COLO829 (cell line): ENCODE results near the gene COP1.
"Not testable (repeated sequence)": the region's sequence is repeated elsewhere in the genome, so short reads cannot be mapped to it uniquely, and the experiment has no call there.

Experiments used
- DNase-seq: peaks from one replicate; pipeline ENCODE4 v3.0.0; 2012; ENCODE audit warnings: low spot score

Gene COP1

DNA sequence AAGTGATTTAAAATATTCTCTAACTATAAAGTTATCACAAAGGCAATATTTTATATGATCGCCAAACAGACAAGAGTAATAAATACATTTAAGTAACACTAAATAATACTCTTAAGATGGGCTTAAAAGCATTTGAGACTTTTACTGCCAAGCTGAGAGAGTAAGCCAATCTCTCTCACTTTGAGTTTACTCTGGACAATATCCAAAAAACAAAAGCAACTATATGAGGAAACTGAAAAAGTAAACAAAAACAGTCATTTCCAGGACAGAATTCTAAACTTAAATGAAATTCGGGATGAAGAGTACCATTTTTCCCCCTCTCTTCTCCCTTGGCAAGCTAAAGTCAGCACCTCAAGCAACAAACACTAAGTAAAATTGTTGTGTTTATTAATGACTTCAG, 173.2 kb downstream of the COP1 start:
- no peak for DNase-seq

DNA sequence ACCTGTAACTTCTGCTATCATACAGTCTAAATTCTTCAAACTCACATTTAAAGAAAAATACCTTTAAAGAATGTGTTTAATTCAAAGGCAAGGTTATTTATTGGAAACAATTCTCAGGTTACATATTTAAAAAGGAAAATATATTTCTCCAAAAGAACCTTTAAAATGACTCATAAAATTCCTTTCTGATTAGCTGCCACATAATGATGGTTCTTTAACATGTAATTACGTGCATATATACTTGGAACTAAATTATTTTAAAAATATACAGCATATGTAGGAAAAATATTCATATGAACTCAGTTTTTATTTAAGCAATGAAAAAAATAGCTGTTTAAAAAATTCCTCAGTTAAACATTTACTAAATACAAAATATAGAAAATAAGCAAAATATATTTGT, 173.6 kb downstream of the COP1 start:
- no peak for DNase-seq

DNA sequence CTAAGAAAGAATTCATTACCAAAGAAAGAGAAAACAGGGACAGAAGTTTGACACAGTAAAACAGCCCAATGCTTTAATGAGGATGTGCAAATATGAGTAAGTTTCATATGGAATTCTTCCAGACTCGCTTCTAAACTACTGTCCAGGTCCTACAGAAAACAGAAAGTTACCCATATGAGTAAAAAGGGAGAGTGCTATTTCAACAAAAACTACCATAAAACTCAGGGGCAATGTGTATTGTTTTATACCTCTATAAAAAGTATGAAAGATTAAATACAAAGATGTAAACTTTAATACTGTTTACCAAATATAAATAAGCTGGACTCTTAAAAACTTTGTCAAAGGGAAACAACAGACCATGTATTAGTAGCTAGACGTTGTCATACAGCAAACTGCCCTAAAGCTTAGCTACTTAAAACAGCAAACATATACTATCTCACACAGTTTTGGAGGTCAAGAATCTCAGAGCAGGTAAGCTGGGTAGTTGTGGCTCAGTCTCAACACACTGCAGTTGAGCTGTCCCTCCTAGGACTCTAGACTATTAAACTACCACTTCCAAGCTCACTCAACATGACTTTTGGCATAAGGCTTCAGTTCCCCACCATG, 174.9 kb downstream of the COP1 start:
- DNase-seq: no peak

DNA sequence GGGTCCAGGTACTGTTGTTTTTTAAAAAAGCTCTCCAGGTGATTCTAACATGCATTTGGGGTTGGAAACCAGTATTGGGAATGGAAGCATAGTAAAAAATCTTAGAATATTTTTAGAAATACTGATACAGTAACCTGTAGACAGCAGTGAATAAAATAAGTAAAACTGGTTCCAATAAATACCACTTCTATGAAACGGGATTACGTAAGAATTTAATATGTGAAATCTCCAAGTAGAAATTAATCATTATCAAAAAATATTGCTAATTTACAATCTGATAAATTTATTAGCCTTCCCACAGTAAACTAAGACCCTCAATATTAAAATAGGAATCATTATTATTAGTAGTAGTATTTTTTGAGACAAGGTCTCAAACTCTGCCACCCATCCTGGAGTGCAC, 177.5 kb downstream of the COP1 start:
- no peak for DNase-seq

DNA sequence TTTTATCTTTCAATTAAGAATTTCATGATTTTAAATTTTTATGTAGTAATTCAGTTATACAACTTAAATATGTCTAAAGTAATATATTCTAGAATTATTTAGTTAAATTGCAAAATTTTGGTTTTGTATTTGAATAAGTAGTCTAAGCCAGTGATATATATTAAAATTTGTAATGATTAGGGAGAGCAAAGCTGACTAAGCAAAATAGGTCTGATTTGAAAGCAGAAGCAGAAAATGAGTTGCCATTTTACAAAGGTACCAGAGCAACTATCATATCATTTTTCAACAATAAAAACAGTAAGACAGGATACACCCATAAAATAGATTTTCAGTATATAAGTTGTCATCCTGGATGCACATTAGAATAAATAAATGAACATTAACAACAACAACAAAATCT, 177.9 kb downstream of the COP1 start:
- DNase-seq: no peak

DNA sequence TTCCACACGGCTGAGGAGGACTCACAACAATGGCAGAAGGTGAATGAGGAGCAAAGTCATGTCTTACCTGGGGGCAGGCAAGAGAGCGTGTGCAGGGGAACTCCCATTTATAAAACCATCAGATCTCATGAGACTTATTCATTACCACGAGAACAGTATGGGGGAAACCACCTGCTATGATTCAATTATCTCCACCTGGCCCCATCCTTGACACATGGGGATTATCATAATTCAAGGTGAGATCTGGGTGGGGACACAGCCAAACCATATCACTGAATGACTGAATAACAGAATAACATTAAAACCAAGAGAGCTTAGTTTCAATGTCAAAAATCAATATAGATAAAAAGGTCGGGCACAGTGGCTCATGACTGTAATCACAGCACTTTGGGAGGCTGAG, 179.2 kb downstream of the COP1 start:
- not testable (repeated sequence) for DNase-seq

DNA sequence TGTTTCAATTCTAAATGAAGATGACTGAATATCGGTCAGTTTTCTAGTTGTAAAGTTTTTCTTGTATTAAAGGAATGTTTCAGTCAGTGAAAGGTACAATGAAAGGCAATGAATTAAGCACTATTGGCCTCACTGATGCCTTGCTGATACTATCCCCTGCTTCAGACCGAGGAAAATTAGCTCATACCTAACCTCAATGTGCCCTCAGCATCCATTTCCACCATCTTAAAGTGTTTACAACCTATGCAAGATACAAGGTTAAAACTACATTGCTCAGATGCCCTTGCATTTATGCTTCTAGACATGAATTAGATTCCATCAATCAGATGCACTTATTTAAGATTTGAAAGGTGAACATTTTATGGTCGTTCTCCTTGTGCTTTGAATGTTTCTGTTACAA, 184.5 kb downstream of the COP1 start:
- DNase-seq: no peak

DNA sequence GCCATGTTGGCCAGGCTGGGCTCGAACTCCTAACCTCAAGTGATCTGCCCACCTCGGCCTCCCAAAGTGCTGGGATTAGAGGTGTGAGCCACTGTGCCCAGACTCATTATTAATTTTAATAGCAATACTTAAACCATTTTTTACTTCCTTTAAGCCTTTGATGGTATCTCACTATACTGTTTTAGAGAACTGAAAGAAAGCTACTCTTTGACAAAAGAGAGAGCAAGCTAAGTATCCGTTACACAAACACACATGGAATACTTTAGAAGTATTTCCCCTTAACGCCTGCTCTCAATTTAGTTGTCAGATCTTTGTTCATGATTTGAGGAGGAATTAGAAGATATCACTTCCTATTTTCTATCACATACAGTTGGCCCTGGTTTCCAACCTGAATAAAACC, 189.4 kb downstream of the COP1 start:
- no peak for DNase-seq

DNA sequence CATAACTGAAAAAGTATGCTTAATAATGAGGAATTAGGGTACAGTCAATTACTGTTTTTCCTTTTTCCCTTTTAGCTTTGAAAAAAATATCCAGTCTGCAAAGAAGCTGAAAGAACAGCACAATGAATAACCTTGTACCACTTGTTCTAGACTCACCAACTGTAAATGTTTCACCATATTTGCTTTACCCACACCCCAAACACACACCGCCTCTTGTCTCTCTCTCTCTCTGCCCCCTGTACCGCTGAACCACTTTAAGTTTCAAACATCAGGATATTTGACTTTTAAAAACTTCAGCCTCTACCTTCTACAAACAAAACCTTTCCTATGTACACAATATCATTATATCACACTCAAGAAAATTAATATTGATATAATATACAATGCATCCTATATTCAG, 197.1 kb downstream of the COP1 start:
- no peak for DNase-seq

DNA sequence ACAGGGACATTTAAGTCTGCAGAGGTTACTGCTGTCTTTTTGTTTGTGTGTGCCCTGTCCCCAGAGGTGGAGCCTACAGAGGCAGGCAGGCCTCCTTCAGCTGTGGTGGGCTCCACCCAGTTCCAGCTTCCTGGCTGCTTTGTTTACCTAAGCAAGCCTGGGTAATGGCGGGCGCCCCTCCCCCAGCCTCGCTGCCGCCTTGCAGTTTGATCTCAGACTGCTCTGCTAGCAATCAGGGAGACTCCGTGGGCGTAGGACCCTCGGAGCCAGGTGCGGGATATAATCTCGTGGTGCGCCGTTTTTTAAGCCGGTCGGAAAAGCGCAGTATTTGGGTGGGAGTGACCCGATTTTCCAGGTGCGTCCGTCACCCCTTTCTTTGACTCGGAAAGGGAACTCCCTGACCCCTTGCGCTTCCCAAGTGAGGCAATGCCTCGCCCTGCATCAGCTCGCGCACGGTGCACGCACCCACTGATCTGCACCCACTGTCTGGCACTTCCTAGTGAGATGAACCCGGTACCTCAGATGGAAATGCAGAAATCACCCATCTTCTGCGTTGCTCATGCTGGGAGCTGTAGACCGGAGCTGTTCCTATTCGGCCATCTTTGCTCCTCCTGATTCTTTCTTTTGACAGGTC, 199.2 kb downstream of the COP1 start:
- DNase-seq: not testable (repeated sequence)

DNA sequence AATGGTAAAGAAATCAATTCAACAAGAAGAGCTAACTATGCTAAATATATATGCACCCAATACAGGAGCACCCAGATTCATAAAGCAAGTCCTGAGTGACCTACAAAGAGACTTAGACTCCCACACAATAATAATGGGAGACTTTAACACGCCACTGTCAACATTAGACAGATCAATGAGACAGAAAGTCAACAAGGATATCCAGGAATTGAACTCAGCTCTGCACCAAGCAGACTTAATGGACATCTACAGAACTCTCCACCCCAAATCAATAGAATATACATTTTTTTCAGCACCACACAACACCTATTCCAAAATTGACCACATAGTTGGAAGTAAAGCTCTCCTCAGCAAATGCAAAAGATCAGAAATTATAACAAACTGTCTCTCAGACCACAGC, 212.4 kb downstream of the COP1 start:
- not testable (repeated sequence) for DNase-seq

DNA sequence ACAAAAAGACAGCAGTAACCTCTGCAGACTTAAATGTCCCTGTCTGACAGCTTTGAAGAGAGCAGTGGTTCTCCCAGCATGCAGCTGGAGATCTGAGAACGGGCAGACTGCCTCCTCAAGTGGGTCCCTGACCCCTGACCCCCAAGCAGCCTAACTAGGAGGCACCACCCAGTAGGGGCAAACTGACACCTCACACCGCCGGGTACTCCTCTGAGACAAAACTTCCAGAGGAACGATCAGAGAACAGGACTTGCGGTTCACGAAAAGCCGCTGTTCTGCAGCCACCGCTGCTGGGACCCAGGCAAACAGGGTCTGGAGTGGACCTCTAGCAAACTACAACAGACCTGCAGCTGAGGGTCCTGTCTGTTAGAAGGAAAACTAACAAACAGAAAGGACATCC, 214.3 kb downstream of the COP1 start:
- not testable (repeated sequence) for DNase-seq

DNA sequence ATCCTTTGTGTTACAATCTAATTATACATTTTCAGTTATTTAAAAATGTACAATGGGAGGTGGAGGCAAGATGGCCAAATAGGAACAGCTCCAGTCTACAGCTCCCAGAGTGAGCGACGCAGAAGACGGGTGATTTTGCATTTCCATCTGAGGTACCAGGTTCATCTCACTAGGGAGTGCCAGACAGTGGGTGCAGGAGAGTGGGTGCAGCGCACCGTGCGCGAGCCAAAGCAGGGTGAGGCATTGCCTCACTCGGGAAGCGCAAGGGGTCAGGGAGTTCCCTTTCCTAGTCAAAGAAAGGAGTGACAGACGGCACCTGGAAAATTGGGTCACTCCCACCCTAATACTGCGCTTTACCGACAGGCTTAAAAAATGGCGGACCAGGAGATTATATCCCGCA, 214.9 kb downstream of the COP1 start:
- not testable (repeated sequence) for DNase-seq

DNA sequence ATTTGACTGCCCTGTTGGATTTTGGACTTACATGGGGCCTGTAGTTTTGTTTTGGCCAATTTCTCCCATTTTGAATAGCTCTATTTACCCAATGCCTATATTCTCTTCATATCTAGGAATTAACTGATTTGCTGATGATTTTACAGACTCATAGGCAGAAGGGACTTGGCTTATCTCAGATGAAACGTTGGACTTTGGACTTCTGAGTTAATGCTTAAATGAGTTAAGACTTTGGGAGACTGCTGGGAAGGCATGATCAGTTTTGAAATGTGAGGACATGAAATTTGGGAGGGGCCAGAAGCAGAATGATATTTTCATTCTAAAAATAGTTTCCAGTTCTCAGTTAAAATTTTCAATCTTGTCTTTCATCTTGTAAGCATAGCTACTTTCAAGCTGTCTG, 222.3 kb downstream of the COP1 start:
- no peak for DNase-seq

DNA sequence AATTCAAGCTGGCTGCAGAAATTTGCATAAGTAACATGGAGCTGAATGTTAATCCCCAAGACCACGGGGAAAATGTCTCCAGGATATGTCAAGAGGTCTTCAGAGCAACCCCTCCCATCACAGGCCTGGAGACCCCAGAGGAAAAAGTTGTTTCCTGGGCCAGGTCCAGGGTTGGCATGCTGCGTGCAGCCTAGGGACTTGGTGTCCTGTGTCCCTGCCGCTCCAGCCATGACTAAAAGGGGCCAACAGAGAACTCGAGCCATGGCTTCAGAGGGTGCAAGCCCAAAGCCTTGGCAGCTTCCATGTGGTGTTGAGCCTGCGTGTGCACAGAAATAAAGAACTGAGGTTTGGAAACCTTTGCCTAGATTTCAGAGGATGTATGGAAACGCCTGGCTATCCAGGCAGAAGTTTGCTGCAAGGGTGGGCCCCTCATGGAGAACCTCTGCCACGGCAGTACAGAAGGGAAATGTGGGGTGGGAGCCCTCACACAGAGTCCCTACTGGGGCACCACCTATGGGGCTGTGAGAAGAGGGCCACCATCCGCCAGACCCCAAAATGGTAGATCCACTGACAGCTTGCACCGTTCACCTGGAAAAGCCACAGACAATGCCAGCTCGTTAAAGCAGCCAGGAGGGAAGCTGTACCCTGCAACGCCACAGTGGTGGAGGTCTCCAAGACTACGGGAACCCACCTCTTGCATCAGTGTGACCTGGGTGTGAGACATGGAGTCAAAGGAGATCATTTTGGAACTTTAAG, 222.9 kb downstream of the COP1 start:
- no peak for DNase-seq

DNA sequence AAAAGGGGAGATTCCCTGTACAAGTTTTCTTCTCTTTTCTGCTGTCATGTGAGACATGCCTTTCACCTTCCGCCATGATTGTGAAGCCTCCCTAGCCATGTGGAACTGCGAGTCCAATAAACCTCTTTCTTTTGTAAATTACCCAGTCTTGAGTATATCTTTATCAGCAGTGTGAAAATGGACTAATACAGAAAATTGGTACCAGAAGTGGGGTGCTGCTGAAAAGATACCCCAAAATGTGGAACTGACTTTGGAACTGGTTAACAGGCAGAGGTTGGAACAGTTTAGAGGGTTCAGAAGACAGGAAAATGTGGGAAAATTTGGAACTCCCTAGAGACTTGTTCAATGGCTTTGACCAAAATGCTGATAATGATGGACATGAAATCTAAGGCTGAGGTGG, 223.7 kb downstream of the COP1 start:
- DNase-seq: not testable (repeated sequence)

DNA sequence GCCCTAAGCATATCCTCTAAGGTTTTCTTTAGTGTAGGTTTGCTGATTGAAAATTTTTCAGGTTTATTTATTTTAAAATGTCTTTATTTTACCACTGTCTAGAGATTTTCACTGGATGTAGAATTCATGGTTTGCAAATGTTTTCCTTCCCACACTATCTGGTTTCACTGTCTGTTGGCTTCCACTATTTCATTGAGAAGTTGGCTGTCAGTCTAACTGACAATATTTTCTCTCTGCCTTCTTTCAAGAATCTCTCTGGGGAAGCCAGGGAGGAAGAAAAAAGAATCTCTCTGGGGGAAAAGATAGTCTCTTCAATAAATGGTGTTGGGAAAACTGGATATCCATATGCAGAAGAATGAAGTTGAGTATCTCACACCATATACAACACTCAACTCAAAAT, 226.0 kb downstream of the COP1 start:
- DNase-seq: no peak

DNA sequence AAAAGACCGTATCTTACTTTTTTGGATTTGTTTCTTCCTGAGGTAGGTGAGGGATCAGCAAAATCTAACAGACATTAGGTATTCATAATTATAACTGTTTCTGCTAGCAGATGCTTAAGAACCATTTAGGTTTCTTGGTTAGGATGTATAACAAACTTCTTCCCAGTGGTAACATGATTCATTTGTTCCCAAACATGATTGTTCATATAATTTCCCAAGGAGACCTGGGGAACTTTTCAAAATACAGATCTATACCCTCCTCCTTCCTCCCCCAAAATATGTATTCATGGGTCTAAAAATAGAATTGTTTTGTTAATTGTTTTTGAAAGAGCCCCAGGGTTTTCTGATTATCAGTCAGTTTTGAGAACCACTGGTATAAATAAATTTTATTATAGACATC, 228.2 kb downstream of the COP1 start:
- no peak for DNase-seq

DNA sequence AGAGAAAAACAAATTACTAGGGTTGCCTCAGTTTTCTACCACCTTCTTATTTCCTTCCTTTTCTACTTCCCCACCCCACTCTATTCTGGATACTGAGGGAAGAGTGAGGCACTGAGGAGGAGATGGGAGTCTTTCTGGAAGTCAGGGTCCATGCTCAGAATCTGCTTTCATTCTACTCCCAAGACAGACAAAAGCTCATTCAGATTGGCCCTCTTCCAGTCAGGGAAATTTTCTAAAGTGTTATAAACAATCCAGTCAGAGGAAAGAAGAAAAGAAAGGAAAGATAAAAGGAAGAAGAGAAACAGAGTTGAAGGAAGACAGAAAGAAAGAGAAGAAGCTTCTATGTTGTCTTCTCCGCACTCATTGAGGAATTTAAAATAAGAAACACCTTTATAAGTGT, 228.6 kb downstream of the COP1 start:
- no peak for DNase-seq

DNA sequence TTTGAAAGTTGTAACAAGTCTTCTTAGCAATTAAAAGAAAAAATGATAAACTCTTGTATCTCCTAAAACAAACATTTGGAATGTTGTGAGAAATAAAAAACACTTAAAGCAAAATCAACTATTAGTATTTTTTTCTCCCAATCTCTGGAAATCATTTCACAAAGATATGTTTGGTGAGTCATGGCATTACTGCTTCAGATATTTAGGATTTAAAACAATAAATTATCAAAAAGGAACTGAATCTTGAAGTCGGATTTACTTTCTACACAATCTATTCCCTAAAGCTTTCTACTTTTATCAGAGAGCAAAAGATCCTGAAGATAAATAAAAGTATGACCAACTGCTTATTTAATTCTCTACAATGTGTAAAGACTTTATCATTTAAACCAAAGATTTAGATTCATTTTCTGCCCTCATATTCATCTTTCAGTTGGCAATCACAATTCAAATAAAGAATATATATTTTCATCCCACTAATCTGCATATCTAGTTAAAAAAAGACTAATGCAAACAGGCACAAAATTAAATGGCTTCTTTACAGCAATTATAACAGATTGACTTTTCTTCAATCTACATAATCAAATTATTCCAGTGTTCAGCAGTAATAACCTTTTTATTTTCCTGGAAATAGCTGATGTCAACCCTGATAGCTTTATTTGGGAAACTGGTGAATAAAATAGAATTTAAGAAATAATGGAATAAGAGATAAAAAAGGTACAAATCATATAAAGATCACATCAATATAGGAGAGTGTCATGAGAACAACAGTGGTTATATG, 230.0 kb downstream of the COP1 start:
- DNase-seq: no peak

DNA sequence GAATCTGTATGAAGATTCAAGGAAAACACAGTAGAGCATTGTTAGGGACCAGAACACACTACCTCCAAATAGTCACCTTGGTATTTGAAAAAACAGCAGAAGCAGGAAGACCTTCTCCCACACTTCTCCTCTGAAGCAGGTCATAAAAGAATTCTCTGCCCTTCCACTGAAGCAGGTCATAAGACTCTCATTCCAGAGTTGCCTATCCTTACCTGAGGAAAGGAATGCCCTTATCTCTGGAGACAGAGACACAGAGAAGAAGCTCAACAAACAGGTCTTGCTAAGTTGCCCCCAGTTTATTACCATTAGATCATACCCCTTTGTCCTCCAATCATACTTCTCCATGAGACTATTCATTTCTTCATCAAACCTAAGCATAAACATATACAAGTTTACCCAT, 237.9 kb downstream of the COP1 start:
- DNase-seq: no peak

DNA sequence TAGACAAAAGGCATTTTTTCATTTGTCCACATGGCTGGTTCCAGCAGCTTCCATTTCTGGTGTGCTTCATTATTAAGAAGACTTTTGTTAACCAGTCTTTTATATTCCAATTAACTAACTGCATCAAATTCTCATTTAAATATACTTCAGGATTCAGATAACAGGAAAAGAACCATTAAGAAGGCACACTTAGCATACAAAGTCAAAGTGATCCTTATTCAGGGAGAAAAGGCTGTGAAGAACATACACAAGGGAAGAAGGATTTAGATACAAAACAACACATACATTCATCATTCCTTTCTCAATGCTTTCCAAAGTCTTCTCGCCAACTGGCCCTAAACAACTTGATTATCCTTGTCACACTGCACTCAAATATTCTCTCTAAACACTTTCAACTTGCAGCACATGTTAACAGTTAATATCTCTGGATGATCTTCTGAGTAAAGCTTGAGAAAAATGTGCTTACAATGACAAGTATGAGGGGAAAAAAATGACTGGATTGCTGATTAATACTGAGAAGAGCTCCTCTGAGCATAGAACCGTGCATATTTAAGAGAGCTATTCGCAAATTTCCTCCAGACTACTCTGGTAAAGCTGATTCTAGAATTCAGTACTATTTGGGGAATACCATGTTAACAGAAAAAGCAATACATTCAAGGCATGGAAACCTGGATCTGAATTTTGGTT, 238.5 kb downstream of the COP1 start:
- DNase-seq: no peak
